ENCODE results near the gene KCTD21. TPM values are rescaled to one million over a fixed set of nuclear protein-coding genes. Genes with fewer than 3 reads are reported as not detected.
"Not testable (repeated sequence)": the region's sequence is repeated elsewhere in the genome, so short reads cannot be mapped to it uniquely, and the experiment has no call there.

Gene KCTD21
- total RNA-seq, 1 experiment from 2014 or later, result 9.4 TPM

- H3K27me3 ChIP-seq (ENCODE audit: low read length), result no peaks in the 10 kb centered on the region
- no peak overlapping the region for H3K27ac ChIP-seq (ENCODE audit: low read length)
- DNase-seq, result no peak
- H3K36me3 ChIP-seq (ENCODE audit: low read depth, low read length), result peaks cover 5% of the 10 kb centered on the region; the same call in 1 of the 2 replicates
- no peaks in the 10 kb centered on the region for H4K20me1 ChIP-seq (ENCODE audit: low read length)
- H3K4me2 ChIP-seq (ENCODE audit: low read length), result no peak overlapping the region
- intact Hi-C loops (cut with micrococcal nuclease), result no loop called here
- no TSS peak for BruUV-seq (replicated peaks)
- no peaks in the 10 kb centered on the region for H3K9me2 ChIP-seq (replicated peaks; ENCODE audit: low read length)
- CTCF ChIA-PET, result no interaction called here
- H2AFZ ChIP-seq (ENCODE audit: low read length), result no peak overlapping the region
- H3K4me3 ChIP-seq (ENCODE audit: low read length), result no peak overlapping the region
- ATAC-seq, result no peak
- no peak for TF ChIP-seq CTCF (conservative IDR thresholded peaks at IDR 0.05; ENCODE audit: low read depth, low read length)
- no peak for TF ChIP-seq EZH2phosphoT487 (IDR thresholded peaks at IDR 0.05; ENCODE audit: borderline replicate concordance, low read length)
- no peak for TF ChIP-seq EZH2 (IDR thresholded peaks at IDR 0.05; ENCODE audit: low read length, unreplicated experiment)
- H3K79me2 ChIP-seq (ENCODE audit: low read length), result no peaks in the 10 kb centered on the region
- POLR2A ChIA-PET (ENCODE audit: unreplicated experiment), result no interaction called here
- H3F3A ChIP-seq (ENCODE audit: low read length, unreplicated experiment), result no peaks in the 10 kb centered on the region
- H3K9me3 ChIP-seq (ENCODE audit: low read length), result no peaks in the 10 kb centered on the region
- H3K9ac ChIP-seq (ENCODE audit: low read length), result no peak overlapping the region
- no peaks in the 10 kb centered on the region for H3K4me1 ChIP-seq (ENCODE audit: insufficient read depth, low read length)
Observed at GRCh38 chr11:78224906-78225420, 36.5 kb upstream of the KCTD21 start.

GRCh38 chr11:78224506-78224905 lies 36.1 kb upstream of the KCTD21 start:
- no peak for TF ChIP-seq EZH2phosphoT487 (IDR thresholded peaks at IDR 0.05; ENCODE audit: borderline replicate concordance, low read length)
- TF ChIP-seq CTCF (conservative IDR thresholded peaks at IDR 0.05; ENCODE audit: low read depth, low read length), result no peak
- TF ChIP-seq EZH2 (IDR thresholded peaks at IDR 0.05; ENCODE audit: low read length, unreplicated experiment), result no peak
- POLR2A ChIA-PET (ENCODE audit: unreplicated experiment), result no interaction called here
- H3K79me2 ChIP-seq (ENCODE audit: low read length), result no peaks in the 10 kb centered on the region
- H3K9me2 ChIP-seq (replicated peaks; ENCODE audit: low read length), result no peaks in the 10 kb centered on the region
- DNase-seq (no peak), ATAC-seq (no peak)
- H3K27me3 ChIP-seq (ENCODE audit: low read length), result no peaks in the 10 kb centered on the region
- no TSS peak for BruUV-seq (replicated peaks)
- H3K4me1 ChIP-seq (ENCODE audit: insufficient read depth, low read length), result no peaks in the 10 kb centered on the region
- no peak overlapping the region for H3K4me3 ChIP-seq (ENCODE audit: low read length)
- H3K9ac ChIP-seq (ENCODE audit: low read length), result no peak overlapping the region
- CTCF ChIA-PET, result no interaction called here
- no peak overlapping the region for H2AFZ ChIP-seq (ENCODE audit: low read length)
- intact Hi-C loops (cut with micrococcal nuclease), result no loop called here
- no peaks in the 10 kb centered on the region for H3F3A ChIP-seq (ENCODE audit: low read length, unreplicated experiment)
- H3K27ac ChIP-seq (ENCODE audit: low read length), result no peak overlapping the region
- H3K36me3 ChIP-seq (ENCODE audit: low read depth, low read length), result peaks cover 5% of the 10 kb centered on the region; the same call in 1 of the 2 replicates
- H4K20me1 ChIP-seq (ENCODE audit: low read length), result no peaks in the 10 kb centered on the region
- H3K9me3 ChIP-seq (ENCODE audit: low read length), result no peaks in the 10 kb centered on the region
- no peak overlapping the region for H3K4me2 ChIP-seq (ENCODE audit: low read length)

GRCh38 chr11:78223320-78223954 lies 35.0 kb upstream of the KCTD21 start:
- H3K9me3 ChIP-seq (ENCODE audit: low read length), result no peaks in the 10 kb centered on the region
- ChIA-PET CTCF (no interaction called here), POLR2A (ENCODE audit: unreplicated experiment) (no interaction called here)
- H3K9ac ChIP-seq (ENCODE audit: low read length), result no peak overlapping the region
- no peaks in the 10 kb centered on the region for H4K20me1 ChIP-seq (ENCODE audit: low read length)
- H3K36me3 ChIP-seq (ENCODE audit: low read depth, low read length), result peaks cover 5% of the 10 kb centered on the region; the same call in 1 of the 2 replicates
- H3F3A ChIP-seq (ENCODE audit: low read length, unreplicated experiment), result no peaks in the 10 kb centered on the region
- H3K79me2 ChIP-seq (ENCODE audit: low read length), result no peaks in the 10 kb centered on the region
- no peak for ATAC-seq
- BruUV-seq (replicated peaks), result no TSS peak
- H3K27ac ChIP-seq (ENCODE audit: low read length), result no peak overlapping the region
- H2AFZ ChIP-seq (ENCODE audit: low read length), result no peak overlapping the region
- intact Hi-C loops (cut with micrococcal nuclease), result no loop called here
- H3K27me3 ChIP-seq (ENCODE audit: low read length), result no peaks in the 10 kb centered on the region
- no peak for TF ChIP-seq CTCF (conservative IDR thresholded peaks at IDR 0.05; ENCODE audit: low read depth, low read length)
- H3K4me2 ChIP-seq (ENCODE audit: low read length), result no peak overlapping the region
- DNase-seq, result no peak
- H3K4me1 ChIP-seq (ENCODE audit: insufficient read depth, low read length), result no peaks in the 10 kb centered on the region
- no peak overlapping the region for H3K4me3 ChIP-seq (ENCODE audit: low read length)
- no peaks in the 10 kb centered on the region for H3K9me2 ChIP-seq (replicated peaks; ENCODE audit: low read length)

GRCh38 chr11:78222726-78223125 lies 34.3 kb upstream of the KCTD21 start:
- intact Hi-C loops (cut with micrococcal nuclease); BruUV-seq (replicated peaks): not testable (repeated sequence)

More at GRCh38 chr11:78222726-78223125, 34.3 kb upstream of the KCTD21 start:
- DNase-seq; H3K4me1 ChIP-seq (ENCODE audit: insufficient read depth, low read length); H3K36me3 ChIP-seq (ENCODE audit: low read depth, low read length); ATAC-seq; POLR2A ChIA-PET (ENCODE audit: unreplicated experiment); H4K20me1 ChIP-seq (ENCODE audit: low read length); H3K4me3 ChIP-seq (ENCODE audit: low read length); H3K4me2 ChIP-seq (ENCODE audit: low read length); H3K9me3 ChIP-seq (ENCODE audit: low read length); H3K27me3 ChIP-seq (ENCODE audit: low read length); H3K27ac ChIP-seq (ENCODE audit: low read length); H2AFZ ChIP-seq (ENCODE audit: low read length); CTCF ChIA-PET; H3F3A ChIP-seq (ENCODE audit: low read length, unreplicated experiment); H3K9ac ChIP-seq (ENCODE audit: low read length); H3K9me2 ChIP-seq (replicated peaks; ENCODE audit: low read length); H3K79me2 ChIP-seq (ENCODE audit: low read length): not testable (repeated sequence)
